ENCODE measurements around the gene KRTAP5-8. TPM values are rescaled to one million over a fixed set of nuclear protein-coding genes. Genes with fewer than 3 reads are reported as not detected.

Gene KRTAP5-8
- total RNA-seq, 1 experiment from 2014 or later, result not detected

- Histone ChIP-seq H3K4me2 (ENCODE audit: low read length) (0 out of 2 replicates have a peak overlapping the region, but pooled peaks have one; percentile 2), H3F3A (ENCODE audit: low read length, unreplicated experiment) (no peaks in the 10 kb centered on the region), H3K9me2 (replicated peaks; ENCODE audit: low read length) (no peaks in the 10 kb centered on the region), H3K9me3 (ENCODE audit: low read length) (no peaks in the 10 kb centered on the region), H2AFZ (ENCODE audit: low read length) (no peak overlapping the region), H3K4me1 (ENCODE audit: insufficient read depth, low read length) (peaks cover 21% of the 10 kb centered on the region), H3K27ac (ENCODE audit: low read length) (no peak overlapping the region), H3K36me3 (ENCODE audit: low read depth, low read length) (no peaks in the 10 kb centered on the region), H3K4me3 (ENCODE audit: low read length) (no peak overlapping the region), H3K79me2 (ENCODE audit: low read length) (no peaks in the 10 kb centered on the region), H3K27me3 (ENCODE audit: low read length) (no peaks in the 10 kb centered on the region), H4K20me1 (ENCODE audit: low read length) (no peaks in the 10 kb centered on the region), H3K9ac (ENCODE audit: low read length) (no peak overlapping the region)
- ATAC-seq (peak; percentile 77), DNase-seq (peak; percentile 83)
- ChIA-PET CTCF (interaction anchor here (0.6 to 2.1 kb wide), 3 partner anchors 16 to 190 kb away, joined by 3 to 7 read pairs (median 3); no protein-coding TSS in a partner anchor), POLR2A (ENCODE audit: unreplicated experiment) (no interaction called here)
- no TSS peak for BruUV-seq (replicated peaks)
- TF ChIP-seq EZH2phosphoT487 (IDR thresholded peaks at IDR 0.05; ENCODE audit: borderline replicate concordance, low read length) (no peak), CTCF (conservative IDR thresholded peaks at IDR 0.05; ENCODE audit: low read depth, low read length) (peak; percentile 86), EZH2 (IDR thresholded peaks at IDR 0.05; ENCODE audit: low read length, unreplicated experiment) (no peak)
- intact Hi-C loops (cut with micrococcal nuclease), result no loop called here
These were observed 25.6 kb downstream of the KRTAP5-8 start for GRCh38 chr11:71563406-71563805.

GRCh38 chr11:71564430-71564829, 26.6 kb downstream of the KRTAP5-8 start:
- Histone ChIP-seq H3K9me2 (replicated peaks; ENCODE audit: low read length) (no peaks in the 10 kb centered on the region), H3K4me2 (ENCODE audit: low read length) (no peak overlapping the region), H3K4me1 (ENCODE audit: insufficient read depth, low read length) (peaks cover 28% of the 10 kb centered on the region), H3F3A (ENCODE audit: low read length, unreplicated experiment) (no peaks in the 10 kb centered on the region), H3K9ac (ENCODE audit: low read length) (no peak overlapping the region), H3K27ac (ENCODE audit: low read length) (no peak overlapping the region), H3K27me3 (ENCODE audit: low read length) (no peaks in the 10 kb centered on the region), H3K4me3 (ENCODE audit: low read length) (no peak overlapping the region), H3K9me3 (ENCODE audit: low read length) (no peaks in the 10 kb centered on the region), H2AFZ (ENCODE audit: low read length) (no peak overlapping the region), H3K79me2 (ENCODE audit: low read length) (no peaks in the 10 kb centered on the region), H3K36me3 (ENCODE audit: low read depth, low read length) (no peaks in the 10 kb centered on the region), H4K20me1 (ENCODE audit: low read length) (no peaks in the 10 kb centered on the region)
- no peak for DNase-seq
- CTCF ChIA-PET, result interaction anchor here (2.1 kb wide), 1 partner anchor 15 kb away, joined by 7 read pairs; no protein-coding TSS in a partner anchor
- no peak for TF ChIP-seq EZH2 (IDR thresholded peaks at IDR 0.05; ENCODE audit: low read length, unreplicated experiment)
- no peak for TF ChIP-seq CTCF (conservative IDR thresholded peaks at IDR 0.05; ENCODE audit: low read depth, low read length)
- TF ChIP-seq EZH2phosphoT487 (IDR thresholded peaks at IDR 0.05; ENCODE audit: borderline replicate concordance, low read length), result no peak
- BruUV-seq (replicated peaks), result no TSS peak
- POLR2A ChIA-PET (ENCODE audit: unreplicated experiment), result no interaction called here
- no peak for ATAC-seq
- intact Hi-C loops (cut with micrococcal nuclease), result no loop called here

- Histone ChIP-seq H3K4me1 (ENCODE audit: insufficient read depth, low read length) (peaks cover 28% of the 10 kb centered on the region), H3K79me2 (ENCODE audit: low read length) (no peaks in the 10 kb centered on the region), H3K4me3 (ENCODE audit: low read length) (no peak within 1 kb of the TSS), H3K27me3 (ENCODE audit: low read length) (no peaks in the 10 kb centered on the region), H3K27ac (ENCODE audit: low read length) (no peak within 1 kb of the TSS), H3K9me3 (ENCODE audit: low read length) (no peaks in the 10 kb centered on the region), H3K9ac (ENCODE audit: low read length) (no peak within 1 kb of the TSS), H3K9me2 (replicated peaks; ENCODE audit: low read length) (no peaks in the 10 kb centered on the region), H3K36me3 (ENCODE audit: low read depth, low read length) (no peaks in the 10 kb centered on the region), H3F3A (ENCODE audit: low read length, unreplicated experiment) (no peaks in the 10 kb centered on the region), H2AFZ (ENCODE audit: low read length) (no peak within 1 kb of the TSS), H4K20me1 (ENCODE audit: low read length) (no peaks in the 10 kb centered on the region), H3K4me2 (ENCODE audit: low read length) (no peak within 1 kb of the TSS)
- intact Hi-C loops (cut with micrococcal nuclease), result no loop called here
- ChIA-PET POLR2A (ENCODE audit: unreplicated experiment) (no interaction called here), CTCF (no interaction called here)
- ATAC-seq (no peak), DNase-seq (no peak)
- no peak for TF ChIP-seq EZH2 (IDR thresholded peaks at IDR 0.05; ENCODE audit: low read length, unreplicated experiment)
- no peak for TF ChIP-seq EZH2phosphoT487 (IDR thresholded peaks at IDR 0.05; ENCODE audit: borderline replicate concordance, low read length)
- no peak for TF ChIP-seq CTCF (conservative IDR thresholded peaks at IDR 0.05; ENCODE audit: low read depth, low read length)
- BruUV-seq (replicated peaks), result no TSS peak
These were observed 27.4 kb downstream of the KRTAP5-8 start, which contains the start of gene KRTAP5-10 for GRCh38 chr11:71565263-71565662. TSS of gene KRTAP5-10 (plus strand) at chr11:71565563. CDS start at chr11:71565588, 25 bp downstream.
